Sigmoid colon (tissue), 4 donors: ENCODE data around the gene ACSS3.

Experiments used
- CTCF ChIP-seq, 4 experiments: fragments of 450-650 bp in 3 of 4; fragments of 200-600 bp in 1 of 4; IDR thresholded peaks; one replicate each; pipeline ENCODE4 v1.5.1; 2016 to 2019; ENCODE audit warnings: antibody characterized with exemption in 4 of 4, mild to moderate bottlenecking in 3 of 4, moderate library complexity in 2 of 4
- EP300 ChIP-seq, 4 donors: sonication (generic); formaldehyde crosslinking; IDR thresholded peaks; one replicate each; pipeline ENCODE4 v1.6.1; 2017; ENCODE audit warnings: antibody characterized with exemption in 4 of 4
- POLR2A ChIP-seq, 2 donors: fragments of 450-650 bp; IDR thresholded peaks; one replicate each; pipeline ENCODE4 v1.6.1; 2016; ENCODE audit warnings: antibody characterized with exemption in 2 of 2, mild to moderate bottlenecking in 2 of 2, moderate library complexity in 2 of 2
- POLR2AphosphoS5 ChIP-seq, 4 donors: sonication (generic); formaldehyde crosslinking; IDR thresholded peaks; one replicate each; pipeline ENCODE4 v1.6.1; 2017; ENCODE audit warnings: antibody characterized with exemption in 4 of 4

DNA sequence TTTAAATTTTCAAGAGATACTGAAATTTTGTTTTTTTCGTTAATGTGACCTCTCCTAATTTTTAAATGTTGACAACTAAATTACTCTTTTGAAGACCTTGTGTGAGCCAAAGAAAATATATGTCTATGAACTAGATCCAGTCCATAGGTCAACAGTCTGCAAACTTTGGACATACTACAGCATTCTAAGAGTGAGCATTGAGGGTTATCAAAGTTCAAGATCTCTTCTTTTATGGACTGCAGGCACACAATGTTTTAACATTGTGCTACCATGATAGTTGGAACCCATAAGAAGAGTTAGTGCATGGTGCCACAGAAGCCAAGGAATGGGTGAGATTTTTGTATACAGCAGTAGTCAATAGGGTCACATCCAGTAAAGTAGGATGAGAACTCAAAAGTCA, 43.0 kb upstream of the ACSS3 start:
- TF ChIP-seq CTCF (IDR thresholded peaks at IDR 0.05) = no peak
- no peak for TF ChIP-seq POLR2AphosphoS5 (IDR thresholded peaks at IDR 0.05)
- no peak for TF ChIP-seq POLR2A (IDR thresholded peaks at IDR 0.05)
- no peak for TF ChIP-seq EP300 (IDR thresholded peaks at IDR 0.05)
